GM12892 (cell line): Measurements from ENCODE around the gene SECISBP2L.

ENCODE experiments used
- POLR2A ChIP-seq: IDR thresholded peaks from 2 replicates; pipeline ENCODE4 v1.6.1; 2011; ENCODE audit warnings: low read depth, low read length, control low read depth
- POLR2AphosphoS5 ChIP-seq: IDR thresholded peaks from 2 replicates; pipeline ENCODE4 v1.6.1; 2011; ENCODE audit warnings: low read depth, low read length, control low read depth
- TAF1 ChIP-seq: IDR thresholded peaks from 2 replicates; pipeline ENCODE4 v1.6.1; 2011; ENCODE audit warnings: low read depth, mild to moderate bottlenecking, control low read depth, low read length, borderline replicate concordance

DNA sequence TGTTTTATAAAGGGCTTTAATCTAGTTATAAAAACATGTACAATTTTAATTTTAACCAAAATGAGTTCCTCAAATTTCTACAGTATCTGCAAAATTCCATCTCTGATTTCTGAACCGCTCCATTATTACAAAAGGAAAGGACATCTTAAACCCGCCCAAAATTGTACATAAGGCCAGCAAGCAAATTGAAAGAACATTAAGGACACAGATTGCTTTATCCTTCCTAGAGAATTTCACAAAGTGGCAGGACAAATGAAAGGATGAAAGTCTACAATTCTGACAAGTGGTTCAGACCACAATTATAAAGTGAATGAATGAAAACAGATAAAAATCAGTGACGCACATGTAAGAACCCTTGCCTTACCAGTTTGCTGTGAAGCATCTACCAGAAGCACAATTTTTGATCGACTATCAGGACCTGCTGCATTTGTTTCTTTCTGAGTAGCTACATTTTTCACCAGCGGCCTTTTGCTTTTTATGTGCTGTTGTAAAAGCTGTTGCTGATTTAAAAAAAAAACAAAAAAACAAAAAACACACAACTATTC, 13.6 kb downstream of the SECISBP2L start:
- TF ChIP-seq POLR2A (no peak), TAF1 (no peak), POLR2AphosphoS5 (no peak)
